GM12874 (cell line): ENCODE data around the gene ATP6V0B.

Source experiments
- TF ChIP-seq, protein P1 (sequence below): IDR thresholded peaks from 2 replicates; pipeline ENCODE4 v1.5.1; 2011; ENCODE audit warnings: low read depth, mild to moderate bottlenecking, control low read depth, low read length, moderate library complexity; ENCODE audit not compliant: insufficient read depth

The ATP6V0B gene

DNA sequence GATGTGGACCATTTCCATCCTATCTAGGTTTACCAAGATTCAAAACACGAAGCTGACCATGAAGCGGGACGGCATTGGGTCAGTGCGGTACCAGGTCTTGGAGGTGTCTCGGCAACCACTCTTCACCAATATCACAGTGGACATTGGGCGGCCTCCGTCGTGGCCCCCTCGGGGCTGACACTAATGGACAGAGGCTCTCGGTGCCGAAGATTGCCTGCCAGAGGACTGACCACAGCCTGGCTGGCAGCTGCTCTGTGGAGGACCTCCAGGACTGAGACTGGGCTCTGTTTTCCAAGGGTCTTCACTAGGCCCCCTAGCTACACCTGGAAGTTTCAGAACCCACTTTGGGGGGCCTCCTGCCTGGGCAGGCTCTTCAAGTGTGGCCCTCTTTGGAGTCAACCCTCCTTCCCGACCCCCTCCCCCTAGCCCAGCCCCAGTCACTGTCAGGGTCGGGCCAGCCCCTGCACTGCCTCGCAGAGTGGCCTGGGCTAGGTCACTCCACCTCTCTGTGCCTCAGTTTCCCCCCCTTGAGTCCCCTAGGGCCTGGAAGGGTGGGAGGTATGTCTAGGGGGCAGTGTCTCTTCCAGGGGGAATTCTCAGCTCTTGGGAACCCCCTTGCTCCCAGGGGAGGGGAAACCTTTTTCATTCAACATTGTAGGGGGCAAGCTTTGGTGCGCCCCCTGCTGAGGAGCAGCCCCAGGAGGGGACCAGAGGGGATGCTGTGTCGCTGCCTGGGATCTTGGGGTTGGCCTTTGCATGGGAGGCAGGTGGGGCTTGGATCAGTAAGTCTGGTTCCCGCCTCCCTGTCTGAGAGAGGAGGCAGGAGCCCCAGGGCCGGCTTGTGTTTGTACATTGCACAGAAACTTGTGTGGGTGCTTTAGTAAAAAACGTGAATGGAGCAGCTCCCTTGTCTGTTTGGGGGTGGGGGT is 15.8 kb downstream of the ATP6V0B start:
- TF ChIP-seq, protein P1, sequence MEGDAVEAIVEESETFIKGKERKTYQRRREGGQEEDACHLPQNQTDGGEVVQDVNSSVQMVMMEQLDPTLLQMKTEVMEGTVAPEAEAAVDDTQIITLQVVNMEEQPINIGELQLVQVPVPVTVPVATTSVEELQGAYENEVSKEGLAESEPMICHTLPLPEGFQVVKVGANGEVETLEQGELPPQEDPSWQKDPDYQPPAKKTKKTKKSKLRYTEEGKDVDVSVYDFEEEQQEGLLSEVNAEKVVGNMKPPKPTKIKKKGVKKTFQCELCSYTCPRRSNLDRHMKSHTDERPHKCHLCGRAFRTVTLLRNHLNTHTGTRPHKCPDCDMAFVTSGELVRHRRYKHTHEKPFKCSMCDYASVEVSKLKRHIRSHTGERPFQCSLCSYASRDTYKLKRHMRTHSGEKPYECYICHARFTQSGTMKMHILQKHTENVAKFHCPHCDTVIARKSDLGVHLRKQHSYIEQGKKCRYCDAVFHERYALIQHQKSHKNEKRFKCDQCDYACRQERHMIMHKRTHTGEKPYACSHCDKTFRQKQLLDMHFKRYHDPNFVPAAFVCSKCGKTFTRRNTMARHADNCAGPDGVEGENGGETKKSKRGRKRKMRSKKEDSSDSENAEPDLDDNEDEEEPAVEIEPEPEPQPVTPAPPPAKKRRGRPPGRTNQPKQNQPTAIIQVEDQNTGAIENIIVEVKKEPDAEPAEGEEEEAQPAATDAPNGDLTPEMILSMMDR, result 0 out of 2 replicates have a peak, but pooled peaks have one; percentile 16

DNA sequence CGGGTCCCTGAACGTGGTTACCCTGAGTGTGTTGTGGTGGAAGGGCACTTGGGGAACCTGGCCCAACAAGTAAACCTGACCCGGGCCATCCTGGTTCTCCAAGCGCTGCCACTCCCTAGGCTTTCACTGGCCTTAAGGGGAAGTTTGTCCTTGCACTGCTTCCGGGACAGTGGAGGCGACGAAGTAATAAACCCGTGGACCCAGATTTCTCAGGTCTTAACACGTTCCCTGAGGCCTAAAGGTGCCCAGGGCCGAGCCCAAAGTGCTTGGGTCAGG is 16.4 kb downstream of the ATP6V0B start:
- TF ChIP-seq, protein P1, result no peak

- TF ChIP-seq, protein P1, result no peak
These were observed 16.9 kb downstream of the ATP6V0B start, which contains the start of gene CCDC24 for GRCh38 chr1:43991476-43992231. Gene CCDC24 (plus strand): TSS chr1:43991599. CDS start chr1:43991879, 280 bp downstream.

DNA sequence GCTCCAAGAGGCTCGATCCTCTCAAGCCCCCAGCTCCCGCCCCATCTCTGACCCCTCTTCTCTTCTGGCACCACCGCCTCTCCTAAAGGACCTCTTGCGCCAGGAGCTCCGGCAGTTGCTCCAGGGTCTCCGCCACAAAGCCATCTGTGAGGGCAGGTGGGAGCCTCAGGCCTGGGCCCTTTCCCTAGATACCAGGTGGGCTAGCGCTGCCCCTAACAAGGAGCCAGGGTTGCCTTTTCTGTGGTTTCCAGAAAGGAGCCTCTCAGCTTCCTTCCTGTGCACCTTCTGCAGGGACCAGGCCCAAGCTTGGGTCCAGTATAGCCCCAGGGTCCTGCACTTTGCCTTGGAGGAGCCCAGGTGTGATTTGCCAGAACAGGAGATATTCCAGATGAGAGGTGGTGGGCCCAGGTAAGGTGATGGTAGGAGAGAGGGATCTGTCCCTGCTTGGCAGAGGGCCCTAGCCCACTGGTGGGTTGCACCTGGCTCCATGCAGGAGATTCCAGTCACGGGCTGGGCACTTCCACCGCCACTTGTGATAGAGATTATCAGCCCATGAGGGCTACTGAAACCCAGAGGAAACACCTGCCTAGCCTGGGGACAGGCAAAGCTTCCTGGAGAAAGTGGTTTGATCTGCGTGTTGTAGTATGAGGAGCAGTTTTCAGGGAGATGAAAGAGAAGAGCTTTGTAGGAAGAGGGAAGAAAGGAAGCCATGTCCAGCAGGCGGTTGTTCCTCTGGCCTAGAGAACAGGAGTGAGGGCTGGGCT is 17.7 kb downstream of the ATP6V0B start:
- TF ChIP-seq, protein P1, result no peak

DNA sequence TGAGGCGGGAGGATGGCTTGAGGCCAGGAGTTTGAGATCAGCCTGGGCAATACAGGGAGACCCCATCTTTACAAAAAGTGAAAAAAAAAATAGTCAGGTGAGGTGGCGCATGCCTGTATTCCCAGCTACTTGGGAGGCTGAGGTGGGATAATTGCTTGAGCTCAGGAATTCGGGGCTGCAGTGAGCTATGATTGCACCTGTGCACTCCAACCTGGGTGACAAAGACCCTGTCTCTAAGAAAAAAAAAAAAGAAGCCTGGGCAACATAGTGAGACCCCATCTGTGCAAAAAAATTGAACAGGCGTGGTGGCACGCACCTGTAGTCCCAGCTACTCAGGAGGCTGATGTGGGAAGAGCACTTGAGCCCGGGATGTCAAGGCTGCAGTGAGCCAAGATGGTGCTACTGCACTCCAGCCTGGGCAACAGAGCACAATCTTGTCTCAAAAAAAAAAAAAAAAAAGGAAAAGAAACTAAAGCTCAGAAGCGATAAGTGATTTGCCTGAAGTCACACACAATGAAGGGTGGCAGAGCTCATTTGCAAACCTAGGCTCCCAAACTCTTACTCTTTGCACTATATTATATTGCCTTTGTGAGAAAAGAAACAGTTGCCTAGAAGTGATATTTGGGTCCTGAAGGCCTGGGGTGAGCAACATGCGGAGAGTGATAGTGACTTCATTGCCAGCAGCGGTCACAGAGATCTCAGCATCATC is 18.6 kb downstream of the ATP6V0B start:
- TF ChIP-seq, protein P1, result no peak

DNA sequence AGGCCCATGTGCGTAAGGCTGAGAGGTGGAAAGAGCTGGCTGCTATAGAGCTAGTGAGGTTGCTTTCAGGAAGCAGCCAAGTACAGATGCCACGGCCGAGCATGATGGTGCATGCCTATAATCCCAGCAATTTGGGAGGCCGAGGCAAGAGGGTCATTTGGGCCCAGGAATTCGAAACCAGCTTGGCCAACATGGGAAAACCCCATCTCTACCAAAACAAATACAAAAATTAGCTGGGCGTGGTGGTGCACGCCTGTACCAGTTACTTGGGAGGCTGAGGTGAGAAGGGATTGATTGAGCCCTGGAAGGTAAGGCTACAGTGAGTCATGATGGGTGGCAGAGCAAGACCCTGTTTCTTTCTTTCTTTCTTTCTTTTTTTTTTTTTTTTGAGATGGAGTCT is 19.3 kb downstream of the ATP6V0B start:
- TF ChIP-seq, protein P1, result no peak
